ENCODE data around the gene FAM32A.

DNA sequence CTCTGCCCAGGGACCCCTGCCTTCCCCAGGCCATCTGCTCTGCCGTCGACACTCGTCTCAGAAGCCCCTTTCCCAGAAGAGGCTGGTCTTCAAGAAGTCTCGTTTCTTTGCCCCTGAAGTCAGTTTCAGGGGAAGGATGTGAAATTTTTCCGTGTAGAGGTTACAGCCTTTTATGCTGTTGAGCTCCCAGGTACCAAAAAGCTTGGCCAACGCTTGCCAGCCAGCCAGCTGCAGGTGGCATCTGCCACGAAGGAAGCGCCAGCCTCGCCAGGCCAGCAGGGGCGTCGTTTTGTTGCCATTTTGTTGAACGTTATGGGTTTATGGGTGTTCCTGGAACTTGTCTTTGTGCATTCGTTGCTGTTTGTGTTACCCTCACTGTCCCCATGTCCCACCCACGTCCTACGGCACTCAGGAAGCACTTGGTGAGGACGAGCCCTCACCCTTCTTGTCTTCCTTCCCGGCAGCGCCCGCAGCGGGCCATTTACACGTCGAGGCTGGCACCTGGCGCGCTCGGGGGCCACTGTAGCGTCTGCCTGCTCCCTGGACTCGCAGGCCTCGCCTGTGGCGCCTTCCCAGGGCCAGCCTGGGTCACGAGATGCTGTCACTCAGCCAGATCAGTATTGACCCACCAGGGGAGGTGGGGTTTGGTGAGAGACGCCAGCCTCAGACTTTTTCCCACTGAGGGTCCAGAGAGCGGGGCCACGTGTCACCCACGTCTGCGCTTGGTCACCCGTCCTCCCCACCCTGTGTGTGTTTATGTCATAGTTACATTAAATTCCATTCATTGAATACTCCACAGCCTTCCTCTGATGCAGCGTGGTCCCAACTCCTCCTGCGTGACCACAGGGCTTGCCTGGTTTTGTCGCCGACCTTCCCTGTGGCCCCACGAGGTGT lies 49.6 kb downstream of the FAM32A start:
- TF ChIP-seq RCOR1 (IDR thresholded peaks at IDR 0.05; ENCODE audit: low read length): no peak
- no peak for TF ChIP-seq RFX5 (IDR thresholded peaks at IDR 0.05; ENCODE audit: low read length)
- TF ChIP-seq, protein P1, sequence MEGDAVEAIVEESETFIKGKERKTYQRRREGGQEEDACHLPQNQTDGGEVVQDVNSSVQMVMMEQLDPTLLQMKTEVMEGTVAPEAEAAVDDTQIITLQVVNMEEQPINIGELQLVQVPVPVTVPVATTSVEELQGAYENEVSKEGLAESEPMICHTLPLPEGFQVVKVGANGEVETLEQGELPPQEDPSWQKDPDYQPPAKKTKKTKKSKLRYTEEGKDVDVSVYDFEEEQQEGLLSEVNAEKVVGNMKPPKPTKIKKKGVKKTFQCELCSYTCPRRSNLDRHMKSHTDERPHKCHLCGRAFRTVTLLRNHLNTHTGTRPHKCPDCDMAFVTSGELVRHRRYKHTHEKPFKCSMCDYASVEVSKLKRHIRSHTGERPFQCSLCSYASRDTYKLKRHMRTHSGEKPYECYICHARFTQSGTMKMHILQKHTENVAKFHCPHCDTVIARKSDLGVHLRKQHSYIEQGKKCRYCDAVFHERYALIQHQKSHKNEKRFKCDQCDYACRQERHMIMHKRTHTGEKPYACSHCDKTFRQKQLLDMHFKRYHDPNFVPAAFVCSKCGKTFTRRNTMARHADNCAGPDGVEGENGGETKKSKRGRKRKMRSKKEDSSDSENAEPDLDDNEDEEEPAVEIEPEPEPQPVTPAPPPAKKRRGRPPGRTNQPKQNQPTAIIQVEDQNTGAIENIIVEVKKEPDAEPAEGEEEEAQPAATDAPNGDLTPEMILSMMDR (IDR thresholded peaks at IDR 0.05): no peak
- TF ChIP-seq POLR2AphosphoS5 (IDR thresholded peaks at IDR 0.05; ENCODE audit: low read depth, low read length): no peak
- no peak for TF ChIP-seq FOXM1 (IDR thresholded peaks at IDR 0.05; ENCODE audit: low read depth)
- TF ChIP-seq TAF1 (IDR thresholded peaks at IDR 0.05; ENCODE audit: borderline replicate concordance, low read depth, low read length): no peak
- TF ChIP-seq, protein P2, sequence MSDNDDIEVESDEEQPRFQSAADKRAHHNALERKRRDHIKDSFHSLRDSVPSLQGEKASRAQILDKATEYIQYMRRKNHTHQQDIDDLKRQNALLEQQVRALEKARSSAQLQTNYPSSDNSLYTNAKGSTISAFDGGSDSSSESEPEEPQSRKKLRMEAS (IDR thresholded peaks at IDR 0.05; ENCODE audit: low read depth): no peak
- TF ChIP-seq RAD21 (IDR thresholded peaks at IDR 0.05; ENCODE audit: low read length): no peak
- no peak for TF ChIP-seq MXI1 (IDR thresholded peaks at IDR 0.05; ENCODE audit: low read depth, low read length)
- TF ChIP-seq CHD2 (IDR thresholded peaks at IDR 0.05; ENCODE audit: low read length, partially characterized antibody): no peak
- no peak for TF ChIP-seq SMC3 (IDR thresholded peaks at IDR 0.05; ENCODE audit: low read depth, low read length)
- TF ChIP-seq RXRA (IDR thresholded peaks at IDR 0.05; ENCODE audit: borderline replicate concordance, low read depth): no peak

Data from SK-N-SH (cell line).